Measurements from ENCODE around the gene CADM2. TPM values are rescaled to one million over a fixed set of nuclear protein-coding genes. Genes with fewer than 3 reads are reported as not detected.

CADM2 gene
- total RNA-seq, 1 experiment from 2014 or later = not detected

GRCh38 chr3:85433319-85433718 lies 474.5 kb downstream of the CADM2 start:
- TF ChIP-seq EZH2 (IDR thresholded peaks at IDR 0.05) (no peak), POLR2AphosphoS5 (IDR thresholded peaks at IDR 0.05; ENCODE audit: low read depth, low read length) (no peak)
- Histone ChIP-seq H3K27me3 (ENCODE audit: insufficient read depth, low read length) (no peaks in the 10 kb centered on the region), H3K27ac (ENCODE audit: low read depth, low read length) (no peak overlapping the region), H3K9me3 (ENCODE audit: control insufficient read depth in 1 of 2, insufficient read depth in 1 of 2, low read depth in 1 of 2, low read length in 2 of 2) (peaks cover 0 to 18% of the 10 kb centered on the region in 2 experiments; a peak in 2 of 4 replicates), H3K79me2 (ENCODE audit: insufficient read depth, low read length) (no peaks in the 10 kb centered on the region), H2AFZ (ENCODE audit: low read depth, low read length, poor library complexity, severe bottlenecking) (no peak overlapping the region), H3K36me3 (ENCODE audit: control insufficient read depth in 1 of 2, insufficient read depth in 2 of 2, low read length in 2 of 2) (no peaks in the 10 kb centered on the region), H3K9me2 (ENCODE audit: insufficient read depth) (no peaks in the 10 kb centered on the region), H3K4me1 (ENCODE audit: control insufficient read depth in 1 of 2, insufficient read depth in 2 of 2, low read length in 2 of 2) (no peaks in the 10 kb centered on the region), H3K9ac (ENCODE audit: low read length) (no peak overlapping the region), H3K4me3 (replicated peaks in 1 of 2; ENCODE audit: low read depth in 1 of 2, low read length in 2 of 2) (no peak overlapping the region), H3K4me2 (ENCODE audit: low read length) (no peak overlapping the region), H4K20me1 (ENCODE audit: insufficient read depth) (no peaks in the 10 kb centered on the region)
- intact Hi-C loops (cut with micrococcal nuclease) = no loop called here
- ChIA-PET POLR2A (no interaction called here), CTCF (no interaction called here), RAD21 (ENCODE audit: low non-redundant PET in 1 of 2, low total read pairs in 2 of 2, uncharacterized antibody in 2 of 2, unreplicated experiment in 2 of 2) (no interaction called here)
- DNase-seq (ENCODE audit: low read depth, low spot score) = no peak
- no peak for ATAC-seq
- no TSS peak for BruUV-seq (replicated peaks)

GRCh38 chr3:85455561-85456200 lies 496.9 kb downstream of the CADM2 start:
- RAD21 ChIA-PET (ENCODE audit: low non-redundant PET in 1 of 2, low total read pairs in 2 of 2, uncharacterized antibody in 2 of 2, unreplicated experiment in 2 of 2) = no interaction called here
- no peak for DNase-seq (ENCODE audit: low read depth, low spot score)
- no peaks in the 10 kb centered on the region for H4K20me1 ChIP-seq (ENCODE audit: insufficient read depth)
- POLR2A ChIA-PET = no interaction called here
- CTCF ChIA-PET = no interaction called here
- H3K36me3 ChIP-seq (ENCODE audit: control insufficient read depth in 1 of 2, insufficient read depth in 2 of 2, low read length in 2 of 2) = no peaks in the 10 kb centered on the region
- no peak overlapping the region for H3K9ac ChIP-seq (ENCODE audit: low read length)
- no peaks in the 10 kb centered on the region for H3K9me2 ChIP-seq (ENCODE audit: insufficient read depth)
- H3K27me3 ChIP-seq (ENCODE audit: insufficient read depth, low read length) = no peaks in the 10 kb centered on the region
- ATAC-seq = no peak
- peaks cover 3 to 13% of the 10 kb centered on the region in 2 experiments; a peak in 2 of 4 replicates for H3K9me3 ChIP-seq (ENCODE audit: control insufficient read depth in 1 of 2, insufficient read depth in 1 of 2, low read depth in 1 of 2, low read length in 2 of 2)
- TF ChIP-seq EZH2phosphoT487 (IDR thresholded peaks at IDR 0.05; ENCODE audit: borderline replicate concordance) (no peak), FOSL1 (IDR thresholded peaks at IDR 0.05; ENCODE audit: low read depth) (no peak), CBX3 (IDR thresholded peaks at IDR 0.05; ENCODE audit: low read depth) (no peak), REST (IDR thresholded peaks at IDR 0.05; ENCODE audit: low read depth) (no peak), ZFX (IDR thresholded peaks at IDR 0.05) (no peak)
- H3K79me2 ChIP-seq (ENCODE audit: insufficient read depth, low read length) = no peaks in the 10 kb centered on the region
- no TSS peak for BruUV-seq (replicated peaks)
- H3K4me3 ChIP-seq (replicated peaks in 1 of 2; ENCODE audit: low read depth in 1 of 2, low read length in 2 of 2) = no peak overlapping the region
- H2AFZ ChIP-seq (ENCODE audit: low read depth, low read length, poor library complexity, severe bottlenecking) = no peak overlapping the region
- no peak overlapping the region for H3K27ac ChIP-seq (ENCODE audit: low read depth, low read length)
- no peaks in the 10 kb centered on the region for H3K4me1 ChIP-seq (ENCODE audit: control insufficient read depth in 1 of 2, insufficient read depth in 2 of 2, low read length in 2 of 2)
- H3K4me2 ChIP-seq (ENCODE audit: low read length) = no peak overlapping the region
- intact Hi-C loops (cut with micrococcal nuclease) = no loop called here
